Measurements from ENCODE around the gene RMC1. TPM values are rescaled to one million over a fixed set of nuclear protein-coding genes. Genes with fewer than 3 reads are reported as not detected.

RMC1 gene
- total RNA-seq, 2 experiments from 2014 or later, result 32.8 to 36.2 TPM

GRCh38 chr18:23524213-23524707 is 20.9 kb downstream of the RMC1 start:
- H4K20me1 ChIP-seq (ENCODE audit: insufficient read depth, low read length), result no peaks in the 10 kb centered on the region
- no peak overlapping the region for H3K27ac ChIP-seq (ENCODE audit: low read depth, low read length, poor library complexity, severe bottlenecking)
- TF ChIP-seq CTCF (conservative IDR thresholded peaks at IDR 0.05; ENCODE audit: low read length) (no peak), EZH2phosphoT487 (IDR thresholded peaks at IDR 0.05; ENCODE audit: borderline replicate concordance, low read depth, low read length) (no peak)
- H3K9me2 ChIP-seq (ENCODE audit: insufficient read depth, low read length), result no peaks in the 10 kb centered on the region
- intact Hi-C loops (cut with micrococcal nuclease; ENCODE audit: unreplicated experiment), result no loop called here
- no peak for DNase-seq (ENCODE audit: low spot score)
- H3K4me1 ChIP-seq (ENCODE audit: insufficient read depth, low read length, poor library complexity, severe bottlenecking), result no peaks in the 10 kb centered on the region
- no peaks in the 10 kb centered on the region for H3K79me2 ChIP-seq (ENCODE audit: insufficient read depth, low read depth, low read length)
- no peak overlapping the region for H3K4me3 ChIP-seq (ENCODE audit: low read depth, low read length, poor library complexity, severe bottlenecking)
- H3K9me3 ChIP-seq (ENCODE audit: low read length), result no peaks in the 10 kb centered on the region
- POLR2A ChIA-PET, result no interaction called here
- peaks cover 96% of the 10 kb centered on the region for H3K36me3 ChIP-seq (ENCODE audit: insufficient read depth, low read length)
- no peak overlapping the region for H3K4me2 ChIP-seq (ENCODE audit: low read length)
- H2AFZ ChIP-seq (ENCODE audit: low read length), result no peak overlapping the region
- no TSS peak for BruUV-seq (replicated peaks)
- CTCF ChIA-PET (ENCODE audit: unreplicated experiment), result no interaction called here

- Histone ChIP-seq H3K4me2 (ENCODE audit: low read length) (no peak overlapping the region), H4K20me1 (ENCODE audit: insufficient read depth, low read length) (no peaks in the 10 kb centered on the region), H3K79me2 (ENCODE audit: insufficient read depth, low read depth, low read length) (no peaks in the 10 kb centered on the region), H3K27ac (ENCODE audit: low read depth, low read length, poor library complexity, severe bottlenecking) (no peak overlapping the region), H3K9me2 (ENCODE audit: insufficient read depth, low read length) (no peaks in the 10 kb centered on the region), H3K4me1 (ENCODE audit: insufficient read depth, low read length, poor library complexity, severe bottlenecking) (no peaks in the 10 kb centered on the region), H3K36me3 (ENCODE audit: insufficient read depth, low read length) (peaks cover 96% of the 10 kb centered on the region), H3K9me3 (ENCODE audit: low read length) (no peaks in the 10 kb centered on the region), H3K4me3 (ENCODE audit: low read depth, low read length, poor library complexity, severe bottlenecking) (no peak overlapping the region), H2AFZ (ENCODE audit: low read length) (no peak overlapping the region)
- ChIA-PET POLR2A (no interaction called here), CTCF (ENCODE audit: unreplicated experiment) (no interaction called here)
- no TSS peak for BruUV-seq (replicated peaks)
- DNase-seq (ENCODE audit: low spot score), result no peak
- no peak for TF ChIP-seq CTCF (conservative IDR thresholded peaks at IDR 0.05; ENCODE audit: low read length)
- no peak for TF ChIP-seq EZH2phosphoT487 (IDR thresholded peaks at IDR 0.05; ENCODE audit: borderline replicate concordance, low read depth, low read length)
- intact Hi-C loops (cut with micrococcal nuclease; ENCODE audit: unreplicated experiment), result no loop called here
These were observed 23.3 kb downstream of the RMC1 start for GRCh38 chr18:23526501-23527063.

GRCh38 chr18:23528580-23529472 is 25.5 kb downstream of the RMC1 start:
- no peaks in the 10 kb centered on the region for H4K20me1 ChIP-seq (ENCODE audit: insufficient read depth, low read length)
- H3K4me3 ChIP-seq (ENCODE audit: low read depth, low read length, poor library complexity, severe bottlenecking), result no peak overlapping the region
- H3K27ac ChIP-seq (ENCODE audit: low read depth, low read length, poor library complexity, severe bottlenecking), result no peak overlapping the region
- no peak for DNase-seq (ENCODE audit: low spot score)
- no peaks in the 10 kb centered on the region for H3K4me1 ChIP-seq (ENCODE audit: insufficient read depth, low read length, poor library complexity, severe bottlenecking)
- H3K36me3 ChIP-seq (ENCODE audit: insufficient read depth, low read length), result peaks cover 96% of the 10 kb centered on the region
- H3K4me2 ChIP-seq (ENCODE audit: low read length), result no peak overlapping the region
- no peaks in the 10 kb centered on the region for H3K9me2 ChIP-seq (ENCODE audit: insufficient read depth, low read length)
- TF ChIP-seq EZH2phosphoT487 (IDR thresholded peaks at IDR 0.05; ENCODE audit: borderline replicate concordance, low read depth, low read length) (no peak), CTCF (conservative IDR thresholded peaks at IDR 0.05; ENCODE audit: low read length) (no peak)
- CTCF ChIA-PET (ENCODE audit: unreplicated experiment), result no interaction called here
- POLR2A ChIA-PET, result no interaction called here
- intact Hi-C loops (cut with micrococcal nuclease; ENCODE audit: unreplicated experiment), result no loop called here
- no peaks in the 10 kb centered on the region for H3K9me3 ChIP-seq (ENCODE audit: low read length)
- H3K79me2 ChIP-seq (ENCODE audit: insufficient read depth, low read depth, low read length), result no peaks in the 10 kb centered on the region
- no TSS peak for BruUV-seq (replicated peaks)
- no peak overlapping the region for H2AFZ ChIP-seq (ENCODE audit: low read length)
